Measurements from ENCODE around the gene TMEM233. TPM values are rescaled to one million over a fixed set of nuclear protein-coding genes. Genes with fewer than 3 reads are reported as not detected.

Gene TMEM233
- total RNA-seq, 4 donors from 2014 or later, result 0.19 TPM; not detected in 3

DNA sequence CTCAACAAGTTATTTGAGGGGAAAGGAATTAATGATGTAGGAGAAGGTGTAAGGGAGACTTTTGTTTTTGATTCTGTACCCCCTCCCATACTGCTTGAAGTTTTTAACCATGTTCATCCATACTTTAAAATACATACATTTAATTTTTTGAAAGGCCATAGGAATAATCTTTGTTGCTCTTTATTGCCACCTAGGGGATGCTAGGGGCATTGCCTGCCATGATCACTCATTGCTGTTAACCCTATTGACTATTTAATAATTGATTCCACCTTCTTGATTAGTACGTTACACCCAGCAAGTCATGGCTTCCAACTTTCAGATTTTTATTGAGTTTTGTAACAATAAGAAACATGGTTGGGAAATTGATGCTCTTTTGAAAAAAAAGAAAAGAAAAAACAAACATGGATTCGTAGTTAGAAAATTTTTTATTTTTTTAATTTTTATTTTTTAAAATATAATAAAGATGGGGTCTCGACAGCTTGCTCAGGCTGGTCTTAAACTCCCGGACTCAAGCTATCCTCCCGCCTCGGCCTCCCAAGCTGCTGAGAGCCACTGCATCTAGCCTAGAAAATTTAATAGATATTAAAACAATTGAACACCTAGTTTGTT, 65.8 kb downstream of the TMEM233 start:
- Histone ChIP-seq H3K27me3 (no peaks in the 10 kb centered on the region), H3K4me3 (no peak overlapping the region), H3K4me1 (no peaks in the 10 kb centered on the region), H3K36me3 (no peaks in the 10 kb centered on the region), H3K9me3 (no peaks in the 10 kb centered on the region), H3K27ac (no peak overlapping the region)
- DNase-seq (ENCODE audit: low spot score in 2 of 2), result no peak
- 47% methylated on average over 6 of the region's 6 CpGs for WGBS
- peak; percentile 71 to 91 for TF ChIP-seq CTCF (IDR thresholded peaks at IDR 0.05)
- no peak for TF ChIP-seq POLR2AphosphoS5 (IDR thresholded peaks at IDR 0.05)

GRCh38 chr12:119660076-119660475, 66.5 kb downstream of the TMEM233 start:
- TF ChIP-seq POLR2A (IDR thresholded peaks at IDR 0.05) (no peak), EP300 (IDR thresholded peaks at IDR 0.05) (no peak), CTCF (IDR thresholded peaks at IDR 0.05) (no peak), POLR2AphosphoS5 (IDR thresholded peaks at IDR 0.05) (no peak)
- 75% methylated on average over 5 of the region's 5 CpGs for WGBS
- Histone ChIP-seq H3K4me3 (no peak overlapping the region), H3K4me1 (no peaks in the 10 kb centered on the region), H3K27me3 (no peaks in the 10 kb centered on the region), H3K27ac (no peak overlapping the region), H3K9me3 (no peaks in the 10 kb centered on the region), H3K36me3 (no peaks in the 10 kb centered on the region)
- no peak for DNase-seq (ENCODE audit: low spot score in 2 of 2)

GRCh38 chr12:119661882-119662281, 68.3 kb downstream of the TMEM233 start:
- Histone ChIP-seq H3K27me3 (no peaks in the 10 kb centered on the region), H3K27ac (no peak overlapping the region), H3K36me3 (no peaks in the 10 kb centered on the region), H3K4me1 (peaks cover 2% of the 10 kb centered on the region), H3K9me3 (no peaks in the 10 kb centered on the region), H3K4me3 (no peak overlapping the region)
- no peak for DNase-seq (ENCODE audit: low spot score in 2 of 2)
- no peak for TF ChIP-seq POLR2A (IDR thresholded peaks at IDR 0.05)
- no peak for TF ChIP-seq EP300 (IDR thresholded peaks at IDR 0.05)
- no peak for TF ChIP-seq POLR2AphosphoS5 (IDR thresholded peaks at IDR 0.05)
- no peak for TF ChIP-seq CTCF (IDR thresholded peaks at IDR 0.05)
- 59% methylated on average over 4 of the region's 4 CpGs for WGBS

GRCh38 chr12:119664642-119665041, 71.1 kb downstream of the TMEM233 start:
- peaks cover 22% of the 10 kb centered on the region for H3K4me1 ChIP-seq
- no peak for DNase-seq (ENCODE audit: low spot score in 2 of 2)
- TF ChIP-seq EP300 (IDR thresholded peaks at IDR 0.05) (no peak), POLR2A (IDR thresholded peaks at IDR 0.05) (no peak), CTCF (IDR thresholded peaks at IDR 0.05) (no peak), POLR2AphosphoS5 (IDR thresholded peaks at IDR 0.05) (no peak)
- H3K27me3 ChIP-seq, result no peaks in the 10 kb centered on the region
- WGBS, result 100% methylated on average over 1 of the region's 1 CpG
- H3K4me3 ChIP-seq, result no peak overlapping the region
- H3K27ac ChIP-seq, result no peak overlapping the region
- H3K36me3 ChIP-seq, result no peaks in the 10 kb centered on the region
- H3K9me3 ChIP-seq, result no peaks in the 10 kb centered on the region

DNA sequence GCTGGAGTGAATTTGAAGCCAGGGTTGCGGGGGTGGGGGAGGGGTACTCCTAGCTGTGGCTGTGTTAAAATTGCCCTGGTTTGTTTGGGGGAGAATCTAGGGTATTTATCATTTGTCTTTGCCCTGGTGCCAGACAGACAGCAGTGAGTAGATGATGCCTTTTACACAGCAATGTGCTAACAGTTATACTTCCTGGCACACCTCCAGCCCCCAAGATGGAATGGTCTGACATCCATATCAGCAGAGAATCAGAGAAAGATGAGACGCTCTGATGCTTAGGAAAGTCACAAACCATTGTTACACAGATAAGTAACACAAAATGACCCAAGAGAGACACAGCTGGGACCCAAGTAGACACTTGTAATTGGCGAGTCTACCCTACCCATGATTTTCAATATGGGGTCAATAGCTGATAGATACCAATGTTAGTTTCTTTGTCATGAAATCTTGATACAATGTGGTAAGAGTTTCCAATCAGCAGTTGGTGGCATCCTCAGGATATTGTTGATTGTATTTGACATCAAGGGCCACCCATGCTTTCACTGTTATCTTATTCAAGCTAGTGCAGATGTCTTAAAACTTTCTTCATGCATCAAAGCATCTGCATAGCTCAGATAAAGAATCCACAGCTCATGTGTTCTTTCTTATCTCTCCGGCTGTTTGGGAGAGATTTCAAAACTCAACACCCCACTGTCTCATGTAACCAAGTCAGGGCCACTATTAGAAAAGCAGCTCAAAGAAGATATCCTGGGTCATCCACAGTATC, 71.8 kb downstream of the TMEM233 start:
- Histone ChIP-seq H3K4me1 (peaks cover 29% of the 10 kb centered on the region), H3K4me3 (no peak overlapping the region), H3K36me3 (no peaks in the 10 kb centered on the region), H3K9me3 (no peaks in the 10 kb centered on the region), H3K27ac (no peak overlapping the region), H3K27me3 (no peaks in the 10 kb centered on the region)
- TF ChIP-seq CTCF (IDR thresholded peaks at IDR 0.05) (no peak), EP300 (IDR thresholded peaks at IDR 0.05) (no peak), POLR2A (IDR thresholded peaks at IDR 0.05) (no peak), POLR2AphosphoS5 (IDR thresholded peaks at IDR 0.05) (no peak)
- 81% methylated on average over 4 of the region's 4 CpGs for WGBS
- no peak for DNase-seq (ENCODE audit: low spot score in 2 of 2)

Measured in suprapubic skin (tissue), 4 donors.